Endothelial cell of umbilical vein (primary cell): ENCODE measurements around the gene KREMEN1. TPM values are rescaled to one million over a fixed set of nuclear protein-coding genes. Genes with fewer than 3 reads are reported as not detected.

Experiments
- BruUV-seq: library from RNA; stranded (reverse); fragments of 400-500 nt; replicated peaks from 2 replicates; lab custom pipeline; 2021; lab: Mats Ljungman, UMichigan
- CTCF ChIA-PET: fragments of 300-600, 350-600 bp; sonication (Branson Sonifier 250); formaldehyde crosslinking; loops from one replicate; lab custom pipeline; 2021; ENCODE audit warnings: antibody characterized with exemption, inconsistent platforms; lab: Charles Lee
- POLR2A ChIA-PET: fragments of 300-600, 350-600 bp; sonication (Branson Sonifier 250); formaldehyde crosslinking; loops from one replicate; lab custom pipeline; 2021; ENCODE audit warnings: antibody characterized with exemption, inconsistent platforms; lab: Charles Lee
- DNase-seq: peaks from one replicate; pipeline ENCODE4 v3.0.0-alpha.2; 2011; ENCODE audit warnings: low read depth, low spot score
- FAIRE-seq: peaks from 2 replicates; lab custom pipeline; 2011; peaks lifted over from hg19 to GRCh38; lab: Jason Lieb, UNC
- H2AFZ ChIP-seq: 2 replicates; pipeline ENCODE4 v1.6.0; 2012; ENCODE audit warnings: low read depth, low read length, control low read depth, inconsistent platforms
- H3K27ac ChIP-seq: 2 replicates; pipeline ENCODE4 v1.5.1; 2011; ENCODE audit warnings: low read depth, mild to moderate bottlenecking, control low read depth, low read length, moderate library complexity; ENCODE audit not compliant: insufficient read depth
- H3K27me3 ChIP-seq, 2 experiments: 2 replicates each; pipeline versions ENCODE4 v1.6.0 to v1.6.1; 2011; ENCODE audit warnings: low read length in 2 of 2, mixed read lengths in 1 of 2; ENCODE audit not compliant: control insufficient read depth in 2 of 2, insufficient read depth in 2 of 2
- H3K36me3 ChIP-seq, 2 experiments: 2 replicates in 1 of 2; 3 replicates in 1 of 2; pipeline ENCODE4 v1.5.1; 2011; ENCODE audit warnings: low read length in 2 of 2, mild to moderate bottlenecking in 1 of 2, moderate library complexity in 1 of 2; ENCODE audit not compliant: control insufficient read depth in 2 of 2, insufficient read depth in 2 of 2; ENCODE audit errors: extremely low read depth in 1 of 2
- H3K4me1 ChIP-seq: 3 replicates; pipeline ENCODE4 v1.5.1; 2011; ENCODE audit warnings: mild to moderate bottlenecking, low read length; ENCODE audit not compliant: control insufficient read depth, insufficient read depth; ENCODE audit errors: extremely low read depth
- H3K4me2 ChIP-seq: 2 replicates; pipeline ENCODE4 v1.6.1; 2011; ENCODE audit warnings: low read length, control low read depth, mixed read lengths; ENCODE audit not compliant: insufficient read depth
- H3K4me3 ChIP-seq, 3 experiments: fragments of 200-600 bp in 1 of 3; sonication (generic), shearing (Covaris generic) in 1 of 3; replicated peaks in 1 of 3; 2 replicates each; pipeline ENCODE4 v1.5.1; 2011 to 2016; ENCODE audit warnings: control low read depth in 3 of 3, low read length in 3 of 3, mild to moderate bottlenecking in 2 of 3, inconsistent platforms in 1 of 3, low read depth in 1 of 3, moderate library complexity in 1 of 3; ENCODE audit not compliant: insufficient read depth in 1 of 3
- H3K79me2 ChIP-seq: 2 replicates; pipeline ENCODE4 v1.6.0; 2012; ENCODE audit warnings: low read length, inconsistent platforms; ENCODE audit not compliant: control insufficient read depth, insufficient read depth
- H3K9ac ChIP-seq: replicated peaks from 2 replicates; pipeline ENCODE3; 2011; ENCODE audit warnings: low read length, control low read depth; ENCODE audit not compliant: insufficient read depth; ENCODE audit errors: extremely low read depth
- H3K9me1 ChIP-seq: replicated peaks from 3 replicates; pipeline ENCODE4 v1.6.0; 2011; ENCODE audit warnings: mild to moderate bottlenecking, low read length; ENCODE audit not compliant: control insufficient read depth, insufficient read depth; ENCODE audit errors: extremely low read depth
- H3K9me3 ChIP-seq: replicated peaks from 2 replicates; pipeline ENCODE4 v1.5.1; 2012; ENCODE audit warnings: low read length, inconsistent platforms; ENCODE audit not compliant: control insufficient read depth, insufficient read depth
- H4K20me1 ChIP-seq: replicated peaks from 2 replicates; pipeline ENCODE3; 2011; ENCODE audit warnings: mild to moderate bottlenecking, low read length; ENCODE audit not compliant: control insufficient read depth, insufficient read depth; ENCODE audit errors: extremely low read depth
- EZH2 ChIP-seq: IDR thresholded peaks from 2 replicates; pipeline ENCODE4 v1.6.1; 2012; ENCODE audit warnings: borderline replicate concordance, low read depth, mild to moderate bottlenecking, moderate library complexity, low read length, inconsistent platforms; ENCODE audit not compliant: severe bottlenecking
- FOS ChIP-seq: IDR thresholded peaks from 2 replicates; pipeline ENCODE4 v1.6.1; 2011; ENCODE audit warnings: mild to moderate bottlenecking, low read length, moderate library complexity, borderline replicate concordance; ENCODE audit not compliant: insufficient read depth
- GATA2 ChIP-seq: IDR thresholded peaks from 2 replicates; pipeline ENCODE4 v1.7.0; 2011; ENCODE audit warnings: low read depth, mild to moderate bottlenecking, moderate library complexity, mixed read lengths, low read length; ENCODE audit not compliant: insufficient read length, insufficient read depth
- JUN ChIP-seq: IDR thresholded peaks from 2 replicates; pipeline ENCODE4 v1.6.1; 2011; ENCODE audit warnings: borderline replicate concordance, low read depth; ENCODE audit not compliant: insufficient read length, insufficient read depth
- MYC ChIP-seq: IDR thresholded peaks from one replicate; pipeline ENCODE4 v1.6.1; 2011; ENCODE audit warnings: mild to moderate bottlenecking, low read depth, low read length
- POLR2A ChIP-seq: IDR thresholded peaks from 2 replicates; pipeline ENCODE4 v1.6.1; 2012; ENCODE audit warnings: low read depth, mild to moderate bottlenecking, control low read depth, low read length
- POLR2AphosphoS5 ChIP-seq: IDR thresholded peaks from 2 replicates; pipeline ENCODE4 v1.6.1; 2012; ENCODE audit warnings: low read depth, mild to moderate bottlenecking, control low read depth, low read length, moderate library complexity; ENCODE audit not compliant: insufficient read depth
- dilution Hi-C: fragments of 300-500 bp; cut with MboI; formaldehyde crosslinking; loops from one replicate; pipeline ENCODE4 v1.15.0; 2019; ENCODE audit warnings: low sequenced_read_pairs; ENCODE audit not compliant: extremely low pct_ligation_motif_present
- intact Hi-C: fragments of 100-400 bp; cut with micrococcal nuclease; formaldehyde crosslinking; loops from one replicate; pipeline ENCODE4 v1.10.0; 2022
- polyA plus RNA-seq, 4 experiments: library from polyadenylated mRNA; depleted of rRNA in 3 of 4; stranded (reverse) in 3 of 4; unstranded in 1 of 4; fragments of >200 nt; gene quantifications; 2 replicates each; pipeline versions ENCODE4 v1.2.1 to v1.2.3, GENCODE V29; 2011 to 2012; ENCODE audit warnings: missing spikeins in 1 of 4
- total RNA-seq: library from RNA; stranded (reverse); gene quantifications from 2 replicates; pipeline ENCODE4 v1.2.3, GENCODE V29; 2021
- TF ChIP-seq, protein P1 (sequence below), 2 donors: IDR thresholded peaks; 1 replicate in 1 of 2; 2 replicates in 1 of 2; pipeline ENCODE4 v1.5.1; 2011; ENCODE audit warnings: low read length in 2 of 2, mild to moderate bottlenecking in 2 of 2, moderate library complexity in 2 of 2, control low read depth in 1 of 2, inconsistent platforms in 1 of 2, low read depth in 1 of 2; ENCODE audit not compliant: insufficient read depth in 1 of 2; ENCODE audit errors: extremely low read depth in 1 of 2
- TF ChIP-seq, protein P2 (sequence below): IDR thresholded peaks from 2 replicates; pipeline ENCODE4 v1.6.1; 2011; ENCODE audit not compliant: insufficient read depth, insufficient read length

KREMEN1 gene
- total and polyA plus RNA-seq, 2 donors (not counting 3 experiments of a cell fraction or from before 2014, with no cell fraction given): 0.58 to 1.1 TPM

DNA sequence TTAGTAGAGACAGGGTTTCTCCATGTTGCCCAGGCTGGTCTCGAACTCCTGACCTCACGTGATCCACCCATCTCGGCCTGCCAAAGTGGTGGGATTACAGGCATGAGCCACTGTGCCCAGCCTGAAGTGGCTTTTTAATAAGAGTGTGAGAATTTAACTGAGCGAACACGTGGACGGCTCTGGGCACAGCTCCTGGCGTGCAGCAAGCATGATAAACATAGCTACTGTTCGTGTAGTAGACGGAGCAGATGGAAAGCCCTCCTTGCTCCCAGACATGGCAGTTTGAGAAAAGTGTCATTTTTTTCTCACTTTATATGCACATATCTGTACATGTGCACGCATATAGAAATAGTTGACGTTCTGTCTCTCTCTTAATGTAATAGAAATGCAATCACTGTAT, 139.9 kb downstream of the KREMEN1 start:
- Histone ChIP-seq H3K9me3 (no peaks in the 10 kb centered on the region), H3K4me1 (no peaks in the 10 kb centered on the region), H3K4me3 (no peak overlapping the region), H3K27ac (no peak overlapping the region), H3K9ac (no peak overlapping the region), H3K36me3 (no peaks in the 10 kb centered on the region), H4K20me1 (no peaks in the 10 kb centered on the region), H3K4me2 (no peak overlapping the region), H2AFZ (no peak overlapping the region), H3K79me2 (no peaks in the 10 kb centered on the region), H3K27me3 (peaks cover 0 to 1% of the 10 kb centered on the region in 2 experiments), H3K9me1 (no peaks in the 10 kb centered on the region)
- dilution Hi-C loops (no loop called here), intact Hi-C loops (no loop called here)
- no TSS peak for BruUV-seq
- POLR2A ChIA-PET: no interaction called here
- CTCF ChIA-PET: interaction anchor here (1.9 kb wide), 1 partner anchor 33 kb away, joined by 6 read pairs; no protein-coding TSS in a partner anchor
- DNase-seq (no peak), FAIRE-seq (no peak)
- no peak for TF ChIP-seq EZH2
- TF ChIP-seq, protein P1, sequence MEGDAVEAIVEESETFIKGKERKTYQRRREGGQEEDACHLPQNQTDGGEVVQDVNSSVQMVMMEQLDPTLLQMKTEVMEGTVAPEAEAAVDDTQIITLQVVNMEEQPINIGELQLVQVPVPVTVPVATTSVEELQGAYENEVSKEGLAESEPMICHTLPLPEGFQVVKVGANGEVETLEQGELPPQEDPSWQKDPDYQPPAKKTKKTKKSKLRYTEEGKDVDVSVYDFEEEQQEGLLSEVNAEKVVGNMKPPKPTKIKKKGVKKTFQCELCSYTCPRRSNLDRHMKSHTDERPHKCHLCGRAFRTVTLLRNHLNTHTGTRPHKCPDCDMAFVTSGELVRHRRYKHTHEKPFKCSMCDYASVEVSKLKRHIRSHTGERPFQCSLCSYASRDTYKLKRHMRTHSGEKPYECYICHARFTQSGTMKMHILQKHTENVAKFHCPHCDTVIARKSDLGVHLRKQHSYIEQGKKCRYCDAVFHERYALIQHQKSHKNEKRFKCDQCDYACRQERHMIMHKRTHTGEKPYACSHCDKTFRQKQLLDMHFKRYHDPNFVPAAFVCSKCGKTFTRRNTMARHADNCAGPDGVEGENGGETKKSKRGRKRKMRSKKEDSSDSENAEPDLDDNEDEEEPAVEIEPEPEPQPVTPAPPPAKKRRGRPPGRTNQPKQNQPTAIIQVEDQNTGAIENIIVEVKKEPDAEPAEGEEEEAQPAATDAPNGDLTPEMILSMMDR (IDR thresholded peaks at IDR 0.05; ENCODE audit: extremely low read depth in 1 of 2, insufficient read depth in 1 of 2, low read depth in 1 of 2, low read length in 2 of 2): no peak
- no peak for TF ChIP-seq MYC
- no peak for TF ChIP-seq POLR2AphosphoS5

DNA sequence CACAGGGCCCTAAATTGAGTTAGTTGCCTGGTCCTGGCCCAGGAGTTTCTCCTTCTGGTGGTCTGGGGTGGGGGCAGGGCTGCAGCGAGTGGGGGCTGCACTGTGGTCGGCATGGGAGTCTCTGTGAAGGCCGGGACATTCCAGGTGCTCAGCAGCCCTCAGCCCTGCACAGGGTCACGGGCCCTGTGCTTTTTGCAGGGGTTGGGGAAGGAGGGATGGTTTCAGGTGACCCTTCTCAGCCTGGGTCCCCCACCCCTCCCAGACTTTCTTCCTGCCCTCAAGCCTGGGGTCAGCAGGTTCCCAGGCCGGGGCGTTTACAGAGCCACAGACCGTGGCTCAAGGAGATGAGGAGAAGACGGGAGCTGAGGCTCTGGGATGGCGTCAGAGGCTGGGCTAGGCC, 140.7 kb downstream of the KREMEN1 start:
- H3K4me3 ChIP-seq: no peak overlapping the region
- H3K4me1 ChIP-seq: no peaks in the 10 kb centered on the region
- H3K36me3 ChIP-seq: no peaks in the 10 kb centered on the region
- TF ChIP-seq, protein P1 (IDR thresholded peaks at IDR 0.05; ENCODE audit: extremely low read depth in 1 of 2, insufficient read depth in 1 of 2, low read depth in 1 of 2, low read length in 2 of 2): no peak
- TF ChIP-seq MYC: no peak
- no peak for TF ChIP-seq POLR2A
- no peak for TF ChIP-seq EZH2
- TF ChIP-seq JUN: no peak
- TF ChIP-seq, protein P2, sequence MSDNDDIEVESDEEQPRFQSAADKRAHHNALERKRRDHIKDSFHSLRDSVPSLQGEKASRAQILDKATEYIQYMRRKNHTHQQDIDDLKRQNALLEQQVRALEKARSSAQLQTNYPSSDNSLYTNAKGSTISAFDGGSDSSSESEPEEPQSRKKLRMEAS: no peak
- TF ChIP-seq GATA2: no peak
- no peak for TF ChIP-seq POLR2AphosphoS5
- TF ChIP-seq FOS: no peak
- H2AFZ ChIP-seq: no peak overlapping the region
- no peak for DNase-seq
- POLR2A ChIA-PET: no interaction called here
- CTCF ChIA-PET: interaction anchor here (1.9 kb wide), 1 partner anchor 32 kb away, joined by 6 read pairs; no protein-coding TSS in a partner anchor
- no peak overlapping the region for H3K9ac ChIP-seq
- dilution Hi-C loops (no loop called here), intact Hi-C loops (no loop called here)
- H4K20me1 ChIP-seq: no peaks in the 10 kb centered on the region
- BruUV-seq: no TSS peak
- no peaks in the 10 kb centered on the region for H3K27me3 ChIP-seq
- H3K27ac ChIP-seq: no peak overlapping the region
- no peaks in the 10 kb centered on the region for H3K9me3 ChIP-seq
- no peaks in the 10 kb centered on the region for H3K79me2 ChIP-seq
- H3K4me2 ChIP-seq: no peak overlapping the region
- FAIRE-seq: no peak
- H3K9me1 ChIP-seq: no peaks in the 10 kb centered on the region
